SHP77 treated with DMSO at 0.1 percent for 48 hours (cell line): Measurements from ENCODE around the gene CSGALNACT2.

Source experiments
- DNase-seq: peaks from one replicate; lab custom pipeline; 2025; lab: John Stamatoyannopoulos, UW

Gene CSGALNACT2

GRCh38 chr10:43187213-43187612 is 49.0 kb downstream of the CSGALNACT2 start:
- no peak for DNase-seq

GRCh38 chr10:43188702-43189101 is 50.5 kb downstream of the CSGALNACT2 start:
- DNase-seq, result no peak

GRCh38 chr10:43190289-43190688 is 52.0 kb downstream of the CSGALNACT2 start:
- DNase-seq, result no peak

- DNase-seq, result no peak
These were observed 52.5 kb downstream of the CSGALNACT2 start for GRCh38 chr10:43190775-43191174.

GRCh38 chr10:43192884-43193283 is 54.6 kb downstream of the CSGALNACT2 start:
- no peak for DNase-seq

GRCh38 chr10:43193496-43194080 is 55.3 kb downstream of the CSGALNACT2 start:
- DNase-seq, result no peak

GRCh38 chr10:43194266-43194665 is 56.0 kb downstream of the CSGALNACT2 start:
- DNase-seq, result no peak

GRCh38 chr10:43194859-43195258 is 56.6 kb downstream of the CSGALNACT2 start:
- no peak for DNase-seq

- DNase-seq, result no peak
These were observed 57.3 kb downstream of the CSGALNACT2 start for GRCh38 chr10:43195557-43195956.

- DNase-seq, result no peak
These were observed 58.1 kb downstream of the CSGALNACT2 start for GRCh38 chr10:43196131-43196980.

- DNase-seq, result no peak
These were observed 59.0 kb downstream of the CSGALNACT2 start for GRCh38 chr10:43196981-43197833.

- no peak for DNase-seq
These were observed 59.8 kb downstream of the CSGALNACT2 start for GRCh38 chr10:43197834-43198681.

GRCh38 chr10:43198682-43199005 is 60.4 kb downstream of the CSGALNACT2 start:
- no peak for DNase-seq

- no peak for DNase-seq
These were observed 60.9 kb downstream of the CSGALNACT2 start for GRCh38 chr10:43199088-43199683.

GRCh38 chr10:43199684-43200537 is 61.7 kb downstream of the CSGALNACT2 start:
- DNase-seq, result no peak

GRCh38 chr10:43200538-43201390 is 62.5 kb downstream of the CSGALNACT2 start:
- no peak for DNase-seq

GRCh38 chr10:43201545-43202131 is 63.4 kb downstream of the CSGALNACT2 start:
- no peak for DNase-seq

GRCh38 chr10:43202224-43202656 is 64.0 kb downstream of the CSGALNACT2 start:
- DNase-seq, result no peak
